Measurements from ENCODE around the gene CPEB4. TPM values are rescaled to one million over a fixed set of nuclear protein-coding genes. Genes with fewer than 3 reads are reported as not detected.

CPEB4 gene
- total RNA-seq (2021) (11.6 and 15.4 TPM in 2 replicates), Bru-seq, nascent RNA (percentile 73 among the genes with signal in this experiment), BruChase-seq, experiment 1, labeled RNA remaining after a 2-hour chase (percentile 66 among the genes with signal in this experiment), BruChase-seq, experiment 2, labeled RNA remaining after a 6-hour chase (percentile 79 among the genes with signal in this experiment)
- long read RNA-seq, partial matches to known transcripts, result 6 of 8 reads
- long read RNA-seq, other reads (novel, unspliced or antisense), result 1 of 8 reads

GRCh38 chr5:173887610-173888472 is at the start of gene CPEB4:
Gene CPEB4, plus strand, starts transcription at chr5:173888349. Its CDS starts 1,385 bp downstream, at chr5:173889734.
- CTCF ChIA-PET, result interaction anchor here (0.9 kb wide), 1 partner anchor 85 kb away, joined by 4 read pairs; no protein-coding TSS in a partner anchor
- TF ChIP-seq EZH2 (IDR thresholded peaks at IDR 0.05; ENCODE audit: low read depth) (no peak), CTCF (conservative IDR thresholded peaks at IDR 0.05) (no peak)
- Histone ChIP-seq H3K9me3 (ENCODE audit: insufficient read depth, low read depth) (no peaks in the 10 kb centered on the region; the same call in 1 of the 2 replicates), H3F3A (ENCODE audit: insufficient read depth, low read depth) (0 out of 2 replicates have a peak, but pooled peaks cover 11% of the 10 kb centered on the region), H3K4me1 (replicated peaks; ENCODE audit: insufficient read depth) (peaks cover 66% of the 10 kb centered on the region), H3K27ac (peak within 1 kb of the TSS; percentile 84), H3K9me2 (ENCODE audit: insufficient read depth) (no peaks in the 10 kb centered on the region), H2AFZ (peak within 1 kb of the TSS; percentile 84), H3K27me3 (ENCODE audit: insufficient read depth, low read depth) (no peaks in the 10 kb centered on the region), H3K79me2 (ENCODE audit: low read depth) (peaks cover 36% of the 10 kb centered on the region; the same call in 1 of the 2 replicates), H3K4me2 (peak within 1 kb of the TSS; percentile 89), H3K36me3 (ENCODE audit: low read depth) (no peaks in the 10 kb centered on the region), H4K20me1 (ENCODE audit: insufficient read depth) (no peaks in the 10 kb centered on the region), H3K4me3 (peak within 1 kb of the TSS; percentile 86)
- intact Hi-C loops (cut with micrococcal nuclease; ENCODE audit: unreplicated experiment), result loop anchor here (1.0 to 5.0 kb wide), 5 partner anchors 30 to 1316 kb away; partner anchors contain the start of gene STC2
- POLR2A ChIA-PET (ENCODE audit: unreplicated experiment), result interaction anchor here (0.6 to 1.1 kb wide), 8 partner anchors 41 to 946 kb away, joined by 3 to 12 read pairs (median 5); no protein-coding TSS in a partner anchor
- TSS peak; percentile 69 for BruUV-seq (replicated peaks)
- peak; percentile 96 to 98 for DNase-seq

GRCh38 chr5:173839117-173839713 is 48.9 kb upstream of the CPEB4 start:
- no peaks in the 10 kb centered on the region; the same call in 1 of the 2 replicates for H4K20me1 ChIP-seq (ENCODE audit: insufficient read depth)
- no peaks in the 10 kb centered on the region for H3K79me2 ChIP-seq (ENCODE audit: low read depth)
- POLR2A ChIA-PET (ENCODE audit: unreplicated experiment), result interaction anchor here (0.7 kb wide), 1 partner anchor 58 kb away, joined by 4 read pairs; no protein-coding TSS in a partner anchor
- H3F3A ChIP-seq (ENCODE audit: insufficient read depth, low read depth), result peaks cover 11% of the 10 kb centered on the region; the same call in 1 of the 2 replicates
- TF ChIP-seq CTCF (conservative IDR thresholded peaks at IDR 0.05) (no peak), EZH2 (IDR thresholded peaks at IDR 0.05; ENCODE audit: low read depth) (no peak)
- intact Hi-C loops (cut with micrococcal nuclease; ENCODE audit: unreplicated experiment), result no loop called here
- peaks cover 24% of the 10 kb centered on the region for H3K4me1 ChIP-seq (replicated peaks; ENCODE audit: insufficient read depth)
- no TSS peak for BruUV-seq (replicated peaks)
- CTCF ChIA-PET, result no interaction called here
- no peak overlapping the region for H3K4me3 ChIP-seq
- no peaks in the 10 kb centered on the region for H3K27me3 ChIP-seq (ENCODE audit: insufficient read depth, low read depth)
- H3K27ac ChIP-seq, result peak overlapping the region; percentile 38
- no peak overlapping the region for H2AFZ ChIP-seq
- H3K9me2 ChIP-seq (ENCODE audit: insufficient read depth), result no peaks in the 10 kb centered on the region
- H3K9me3 ChIP-seq (ENCODE audit: insufficient read depth, low read depth), result no peaks in the 10 kb centered on the region; the same call in 1 of the 2 replicates
- peak; percentile 11 to 44 for DNase-seq
- H3K4me2 ChIP-seq, result peak overlapping the region; percentile 13; the same call in 1 of the 2 replicates
- no peaks in the 10 kb centered on the region for H3K36me3 ChIP-seq (ENCODE audit: low read depth)

All from PC-9 (cell line).